ENCODE results near the gene KRCC1.
"Not testable (repeated sequence)": the region's sequence is repeated elsewhere in the genome, so short reads cannot be mapped to it uniquely, and the experiment has no call there.

The KRCC1 gene

GRCh38 chr2:88006912-88007439 lies 48.6 kb downstream of the KRCC1 start:
- DNase-seq (ENCODE audit: low read depth in 2 of 2): no peak
- no peak for TF ChIP-seq CTCF (IDR thresholded peaks at IDR 0.05; ENCODE audit: low read depth, low read length)
- H3K4me3 ChIP-seq (replicated peaks in 1 of 2; ENCODE audit: low read depth in 2 of 2, low read length in 2 of 2): no peak overlapping the region

- TF ChIP-seq CTCF (IDR thresholded peaks at IDR 0.05; ENCODE audit: low read depth, low read length): no peak
- H3K4me3 ChIP-seq (replicated peaks in 1 of 2; ENCODE audit: low read depth in 2 of 2, low read length in 2 of 2): no peak overlapping the region
- DNase-seq (ENCODE audit: low read depth in 2 of 2): no peak
Observed at GRCh38 chr2:88005776-88006175, 49.8 kb downstream of the KRCC1 start.

GRCh38 chr2:88003074-88003755 lies 52.4 kb downstream of the KRCC1 start:
- H3K4me3 ChIP-seq (replicated peaks in 1 of 2; ENCODE audit: low read depth in 2 of 2, low read length in 2 of 2): no peak overlapping the region
- TF ChIP-seq CTCF (IDR thresholded peaks at IDR 0.05; ENCODE audit: low read depth, low read length): no peak
- DNase-seq (ENCODE audit: low read depth in 2 of 2): peak in 1 of 2 donors; percentile 7

- H3K4me3 ChIP-seq (replicated peaks in 1 of 2; ENCODE audit: low read depth in 2 of 2, low read length in 2 of 2): no peak overlapping the region
- no peak for TF ChIP-seq CTCF (IDR thresholded peaks at IDR 0.05; ENCODE audit: low read depth, low read length)
- no peak for DNase-seq (ENCODE audit: low read depth in 2 of 2)
Observed at GRCh38 chr2:88002359-88002707, 53.2 kb downstream of the KRCC1 start.

- not testable (repeated sequence) for H3K4me3 ChIP-seq (replicated peaks in 1 of 2; ENCODE audit: low read depth in 2 of 2, low read length in 2 of 2); DNase-seq (ENCODE audit: low read depth in 2 of 2)
Observed at GRCh38 chr2:88000474-88000873, 55.1 kb downstream of the KRCC1 start.

- TF ChIP-seq CTCF (IDR thresholded peaks at IDR 0.05; ENCODE audit: low read depth, low read length): no peak
- DNase-seq (ENCODE audit: low read depth in 2 of 2): no peak
- H3K4me3 ChIP-seq (replicated peaks in 1 of 2; ENCODE audit: low read depth in 2 of 2, low read length in 2 of 2): no peak overlapping the region
Observed at GRCh38 chr2:87996570-87996969, 59.0 kb downstream of the KRCC1 start.

- no peak for TF ChIP-seq CTCF (IDR thresholded peaks at IDR 0.05; ENCODE audit: low read depth, low read length)
- DNase-seq (ENCODE audit: low read depth in 2 of 2): no peak
- no peak overlapping the region for H3K4me3 ChIP-seq (replicated peaks in 1 of 2; ENCODE audit: low read depth in 2 of 2, low read length in 2 of 2)
Observed at GRCh38 chr2:87995756-87996155, 59.8 kb downstream of the KRCC1 start.

GRCh38 chr2:87994304-87994850 lies 61.2 kb downstream of the KRCC1 start:
- not testable (repeated sequence) for H3K4me3 ChIP-seq (replicated peaks in 1 of 2; ENCODE audit: low read depth in 2 of 2, low read length in 2 of 2); DNase-seq (ENCODE audit: low read depth in 2 of 2)

GRCh38 chr2:87992569-87992968 lies 63.0 kb downstream of the KRCC1 start:
- DNase-seq (ENCODE audit: low read depth in 2 of 2); H3K4me3 ChIP-seq (replicated peaks in 1 of 2; ENCODE audit: low read depth in 2 of 2, low read length in 2 of 2): not testable (repeated sequence)

- H3K4me3 ChIP-seq (replicated peaks in 1 of 2; ENCODE audit: low read depth in 2 of 2, low read length in 2 of 2); DNase-seq (ENCODE audit: low read depth in 2 of 2): not testable (repeated sequence)
Observed at GRCh38 chr2:87987473-87987872, 68.1 kb downstream of the KRCC1 start.

GRCh38 chr2:87985902-87986301 lies 69.7 kb downstream of the KRCC1 start:
- DNase-seq (ENCODE audit: low read depth in 2 of 2); H3K4me3 ChIP-seq (replicated peaks in 1 of 2; ENCODE audit: low read depth in 2 of 2, low read length in 2 of 2): not testable (repeated sequence)
